HG03095 (cell line): Measurements from ENCODE around the gene KRTAP10-5.
"Not testable (repeated sequence)": the region's sequence is repeated elsewhere in the genome, so short reads cannot be mapped to it uniquely, and the experiment has no call there.

Experiments used
- ATAC-seq: cut with Tn5 transposase; IDR thresholded peaks from one replicate; pipeline ENCODE4 v1.9.1; 2021; ENCODE audit warnings: moderate library complexity; ENCODE audit not compliant: unreplicated experiment

KRTAP10-5 gene

GRCh38 chr21:44551340-44551961 is 29.0 kb downstream of the KRTAP10-5 start, which contains the start of gene KRTAP10-2:
Gene KRTAP10-2 (minus strand): TSS chr21:44551505. CDS start chr21:44551458, 47 bp downstream.
- ATAC-seq = no peak

- no peak for ATAC-seq
Measured at GRCh38 chr21:44550807-44551206, 29.6 kb downstream of the KRTAP10-5 start.

- ATAC-seq = not testable (repeated sequence)
Measured at GRCh38 chr21:44550285-44550684, 30.1 kb downstream of the KRTAP10-5 start.

- no peak for ATAC-seq
Measured at GRCh38 chr21:44549525-44550211, 30.7 kb downstream of the KRTAP10-5 start.

- ATAC-seq = no peak
Measured at GRCh38 chr21:44548922-44549321, 31.5 kb downstream of the KRTAP10-5 start.

GRCh38 chr21:44548381-44548780 is 32.0 kb downstream of the KRTAP10-5 start:
- no peak for ATAC-seq

GRCh38 chr21:44547656-44548331 is 32.6 kb downstream of the KRTAP10-5 start:
- no peak for ATAC-seq

- no peak for ATAC-seq
Measured at GRCh38 chr21:44544566-44544965, 35.8 kb downstream of the KRTAP10-5 start.

GRCh38 chr21:44542716-44543115 is 37.7 kb downstream of the KRTAP10-5 start:
- no peak for ATAC-seq

GRCh38 chr21:44540741-44541288 is 39.6 kb downstream of the KRTAP10-5 start:
- no peak for ATAC-seq

- ATAC-seq = no peak
Measured at GRCh38 chr21:44539991-44540666, 40.3 kb downstream of the KRTAP10-5 start, which contains the start of gene KRTAP10-1. Gene KRTAP10-1 (minus strand): TSS chr21:44540195. CDS start chr21:44540150, 45 bp downstream.

GRCh38 chr21:44539046-44539445 is 41.4 kb downstream of the KRTAP10-5 start:
- no peak for ATAC-seq

- ATAC-seq = no peak
Measured at GRCh38 chr21:44537930-44538911, 42.2 kb downstream of the KRTAP10-5 start.

GRCh38 chr21:44535963-44536362 is 44.4 kb downstream of the KRTAP10-5 start:
- ATAC-seq = no peak

GRCh38 chr21:44534688-44535087 is 45.7 kb downstream of the KRTAP10-5 start:
- ATAC-seq = no peak

GRCh38 chr21:44533891-44534627 is 46.3 kb downstream of the KRTAP10-5 start:
- ATAC-seq = no peak

- ATAC-seq = no peak
Measured at GRCh38 chr21:44533121-44533890, 47.1 kb downstream of the KRTAP10-5 start.

GRCh38 chr21:44532712-44533111 is 47.7 kb downstream of the KRTAP10-5 start:
- ATAC-seq = no peak
